DOHH2 (cell line): Measurements from ENCODE around the gene KCNIP1.

Experiments used
- H3F3A ChIP-seq: fragments of 200-600 bp; sonication (generic), shearing (Covaris generic); 2 replicates; pipeline ENCODE4 v1.6.0; 2016; ENCODE audit warnings: antibody characterized with exemption, mild to moderate bottlenecking; ENCODE audit not compliant: control insufficient read depth, insufficient read depth
- H3K27ac ChIP-seq: fragments of 200-600 bp; sonication (generic); 2 replicates; pipeline ENCODE4 v1.5.1; 2014; ENCODE audit warnings: low read depth, mild to moderate bottlenecking, low read length, moderate library complexity
- H3K27me3 ChIP-seq: fragments of 200-600 bp; sonication (generic); 2 replicates; pipeline ENCODE4 v1.6.1; 2014; ENCODE audit warnings: mild to moderate bottlenecking, low read length, mixed read lengths; ENCODE audit not compliant: control insufficient read depth
- H3K36me3 ChIP-seq: fragments of 200-600 bp; sonication (generic); 2 replicates; pipeline ENCODE4 v1.6.1; 2014; ENCODE audit warnings: mild to moderate bottlenecking, low read length, moderate library complexity, mixed read lengths; ENCODE audit not compliant: control insufficient read depth
- H3K4me1 ChIP-seq: fragments of 200-600 bp; sonication (generic); 2 replicates; pipeline ENCODE4 v1.6.1; 2014; ENCODE audit warnings: mild to moderate bottlenecking, low read length, mixed read lengths; ENCODE audit not compliant: control insufficient read depth
- H3K4me2 ChIP-seq: fragments of 200-600 bp; sonication (generic); 2 replicates; pipeline ENCODE4 v1.6.0; 2014; ENCODE audit warnings: mild to moderate bottlenecking, low read length, moderate library complexity
- H3K4me3 ChIP-seq: fragments of 200-600 bp; sonication (generic); 2 replicates; pipeline ENCODE4 v1.5.1; 2014; ENCODE audit warnings: mild to moderate bottlenecking, low read length, mixed read lengths
- H3K79me2 ChIP-seq: fragments of 200-600 bp; sonication (generic); 2 replicates; pipeline ENCODE4 v1.6.1; 2014; ENCODE audit warnings: mild to moderate bottlenecking, low read length, mixed read lengths; ENCODE audit not compliant: control insufficient read depth
- H3K9me2 ChIP-seq: fragments of 200-600 bp; sonication (generic); replicated peaks from 2 replicates; pipeline ENCODE4 v1.6.1; 2014; ENCODE audit warnings: mild to moderate bottlenecking, low read length, mixed read lengths; ENCODE audit not compliant: control insufficient read depth
- H3K9me3 ChIP-seq: fragments of 200-600 bp; sonication (generic); 2 replicates; pipeline ENCODE4 v1.6.1; 2014; ENCODE audit warnings: antibody characterized with exemption, low read length, mixed read lengths; ENCODE audit not compliant: control insufficient read depth, insufficient read depth
- H4K20me1 ChIP-seq: fragments of 200-600 bp; sonication (generic); 2 replicates; pipeline ENCODE4 v1.6.0; 2014; ENCODE audit warnings: low read depth, mild to moderate bottlenecking, antibody characterized with exemption, low read length, moderate library complexity; ENCODE audit not compliant: control insufficient read depth, insufficient read depth
- CTCF ChIP-seq: fragments of 200-600 bp; sonication (generic); IDR thresholded peaks from one replicate; pipeline ENCODE4 v1.5.1; 2014; ENCODE audit warnings: antibody characterized with exemption, mild to moderate bottlenecking, low read depth, low read length; ENCODE audit not compliant: poor library complexity, severe bottlenecking
- EZH2phosphoT487 ChIP-seq: fragments of 200-600 bp; sonication (generic); IDR thresholded peaks from 2 replicates; pipeline ENCODE4 v1.6.1; 2017; ENCODE audit warnings: borderline replicate concordance, mild to moderate bottlenecking, antibody characterized with exemption, low read length, moderate library complexity, mixed read lengths

KCNIP1 gene

GRCh38 chr5:170648541-170648940 is 144.7 kb downstream of the KCNIP1 start:
- H3K9me2 ChIP-seq = no peaks in the 10 kb centered on the region
- peaks cover 8% of the 10 kb centered on the region; the same call in 1 of the 2 replicates for H3K27me3 ChIP-seq

GRCh38 chr5:170650850-170651249 is 147.0 kb downstream of the KCNIP1 start:
- Histone ChIP-seq H3K36me3 (no peaks in the 10 kb centered on the region), H3K4me1 (no peaks in the 10 kb centered on the region), H3K27me3 (peaks cover 4% of the 10 kb centered on the region; the same call in 1 of the 2 replicates), H3K9me3 (no peaks in the 10 kb centered on the region), H3K79me2 (no peaks in the 10 kb centered on the region), H3K9me2 (no peaks in the 10 kb centered on the region), H3K27ac (no peak overlapping the region), H3K4me2 (no peak overlapping the region), H3F3A (no peaks in the 10 kb centered on the region), H4K20me1 (no peaks in the 10 kb centered on the region), H3K4me3 (no peak overlapping the region)
- TF ChIP-seq CTCF (no peak), EZH2phosphoT487 (no peak)

More at GRCh38 chr5:170648541-170648940, 144.7 kb downstream of the KCNIP1 start:
- Histone ChIP-seq H3K36me3 (no peaks in the 10 kb centered on the region), H3F3A (no peaks in the 10 kb centered on the region), H4K20me1 (no peaks in the 10 kb centered on the region), H3K4me2 (no peak overlapping the region), H3K79me2 (no peaks in the 10 kb centered on the region), H3K4me3 (no peak overlapping the region), H3K9me3 (no peaks in the 10 kb centered on the region), H3K4me1 (no peaks in the 10 kb centered on the region), H3K27ac (no peak overlapping the region)
- TF ChIP-seq EZH2phosphoT487 (no peak), CTCF (no peak)

GRCh38 chr5:170651604-170652277 is 147.9 kb downstream of the KCNIP1 start:
- TF ChIP-seq EZH2phosphoT487 = no peak
- no peak for TF ChIP-seq CTCF
- Histone ChIP-seq H3K27me3 (no peaks in the 10 kb centered on the region), H3K4me2 (no peak overlapping the region), H3K9me3 (no peaks in the 10 kb centered on the region), H3K79me2 (no peaks in the 10 kb centered on the region), H3K4me3 (no peak overlapping the region), H3K9me2 (no peaks in the 10 kb centered on the region), H3K27ac (no peak overlapping the region), H3F3A (no peaks in the 10 kb centered on the region), H3K4me1 (no peaks in the 10 kb centered on the region), H4K20me1 (no peaks in the 10 kb centered on the region), H3K36me3 (no peaks in the 10 kb centered on the region)
